HG03442 (cell line): ENCODE data around the gene THRA.
"Not testable (repeated sequence)": the region's sequence is repeated elsewhere in the genome, so short reads cannot be mapped to it uniquely, and the experiment has no call there.

ENCODE experiments used
- ATAC-seq: cut with Tn5 transposase; IDR thresholded peaks from one replicate; pipeline ENCODE4 v1.9.1; 2021; ENCODE audit warnings: mild to moderate bottlenecking, moderate library complexity; ENCODE audit not compliant: unreplicated experiment

The THRA gene

DNA sequence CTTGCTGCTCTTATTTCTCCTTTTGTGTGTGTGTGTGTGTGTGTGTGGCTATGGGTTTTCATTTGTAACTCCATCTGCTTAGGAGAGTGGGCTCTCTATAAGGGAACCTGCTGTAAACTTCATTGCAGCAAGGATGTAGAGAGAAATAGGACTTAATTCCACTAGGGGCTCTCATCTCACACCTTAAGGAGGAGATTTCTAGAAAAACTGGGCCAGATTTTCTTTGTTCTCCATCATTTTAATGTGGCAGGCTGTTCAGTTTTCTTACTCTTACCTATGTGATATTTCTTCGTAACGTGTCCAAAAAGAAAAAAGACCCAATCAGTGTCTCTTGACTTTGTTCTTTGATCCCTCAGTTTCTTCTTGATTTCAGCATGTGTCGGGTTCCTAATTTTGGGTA is 73.1 kb downstream of the THRA start:
- no peak for ATAC-seq

- no peak for ATAC-seq
Observed at GRCh38 chr17:40139566-40140058, 76.8 kb downstream of the THRA start.

DNA sequence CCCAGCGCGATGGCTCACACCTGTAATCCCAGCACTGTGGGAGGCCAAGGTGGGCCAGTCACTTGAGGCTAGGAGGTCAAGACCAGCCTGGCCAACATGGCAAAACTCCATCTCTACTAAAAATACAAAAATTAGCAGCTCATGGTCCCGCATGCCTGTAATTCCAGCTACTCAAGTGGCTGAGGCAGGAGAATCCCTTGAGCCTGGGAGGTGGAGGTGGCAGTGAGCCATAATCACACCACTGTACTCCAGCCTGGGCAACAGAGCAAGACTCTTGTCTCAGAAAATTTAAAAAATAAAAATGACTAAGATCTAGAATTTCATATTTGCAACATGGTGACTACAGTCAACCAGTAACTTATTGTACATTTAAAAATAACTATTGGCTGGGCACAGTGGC is 80.4 kb downstream of the THRA start:
- ATAC-seq: not testable (repeated sequence)
